GM12878 (cell line): ENCODE data around the gene P2RX1. TPM values are rescaled to one million over a fixed set of nuclear protein-coding genes. Genes with fewer than 3 reads are reported as not detected.

ENCODE experiments used
- ATAC-seq: fragments of 200-7000 bp; cut with Tn5 transposase; 3 replicates; pipeline ENCODE4 v1.9.1; 2020; ENCODE audit warnings: mild to moderate bottlenecking, moderate library complexity
- BruUV-seq: library from RNA; stranded (reverse); fragments of 400-500 nt; replicated peaks from 2 replicates; lab custom pipeline; 2021; lab: Mats Ljungman, UMichigan
- CTCF ChIA-PET: fragments of 300-600 bp; sonication (Branson Sonifier 250); formaldehyde crosslinking; extraction: SDS; loops from one replicate; lab custom pipeline; 2021; ENCODE audit warnings: inconsistent platforms; lab: Yijun Ruan, JAX
- POLR2A ChIA-PET: fragments of 350-600 bp; formaldehyde crosslinking; extraction: SDS; loops from one replicate; lab custom pipeline; 2021; ENCODE audit warnings: inconsistent platforms; lab: Charles Lee
- RAD21 ChIA-PET: fragments of 300-600 bp; sonication (Branson Sonifier 250); formaldehyde crosslinking; loops from one replicate; lab custom pipeline; 2023; ENCODE audit warnings: antibody characterized with exemption; ENCODE audit not compliant: unreplicated experiment; lab: Charles Lee
- SMC1A ChIA-PET: fragments of 300-600 bp; sonication (Branson Sonifier 250); formaldehyde crosslinking; loops from one replicate; lab custom pipeline; 2023; ENCODE audit not compliant: unreplicated experiment, uncharacterized antibody; lab: Charles Lee
- DNase-seq: peaks from one replicate; pipeline ENCODE4 v3.0.0-alpha.2; 2011; ENCODE audit warnings: low read depth, low spot score
- FAIRE-seq: peaks from 3 replicates; lab custom pipeline; 2011; peaks lifted over from hg19 to GRCh38; lab: Jason Lieb, UNC
- H2AFZ ChIP-seq: 2 replicates; pipeline ENCODE4 v1.6.0; 2011; ENCODE audit warnings: low read depth, low read length, control low read depth; ENCODE audit not compliant: control insufficient read depth
- H3K27ac ChIP-seq: 2 replicates; pipeline ENCODE4 v1.5.1; 2011; ENCODE audit warnings: control low read depth; ENCODE audit not compliant: control insufficient read depth, insufficient read depth
- H3K27me3 ChIP-seq, 2 experiments: replicated peaks in 1 of 2; 2 replicates each; pipeline versions ENCODE4 v1.6.0 to v1.6.1; 2011; ENCODE audit warnings: low read length in 1 of 2; ENCODE audit not compliant: control insufficient read depth in 2 of 2, insufficient read depth in 2 of 2
- H3K36me3 ChIP-seq, 2 experiments: 2 replicates each; pipeline ENCODE4 v1.5.1; 2011; ENCODE audit warnings: low read length in 1 of 2; ENCODE audit not compliant: control insufficient read depth in 2 of 2, insufficient read depth in 2 of 2
- H3K4me1 ChIP-seq: 2 replicates; pipeline ENCODE4 v1.6.1; 2011; ENCODE audit warnings: mild to moderate bottlenecking, low read length, moderate library complexity, mixed read lengths; ENCODE audit not compliant: control insufficient read depth, insufficient read depth
- H3K4me2 ChIP-seq: 2 replicates; pipeline ENCODE4 v1.6.0; 2011; ENCODE audit warnings: control low read depth; ENCODE audit not compliant: control insufficient read depth, insufficient read depth
- H3K4me3 ChIP-seq: fragments of 200-600 bp; sonication (generic); 2 replicates; pipeline ENCODE4 v1.5.1; 2016
- H3K79me2 ChIP-seq: 2 replicates; pipeline ENCODE4 v1.6.0; 2011; ENCODE audit warnings: low read length; ENCODE audit not compliant: control insufficient read depth, insufficient read depth
- H3K9ac ChIP-seq: 2 replicates; pipeline ENCODE4 v1.8.0; 2011; ENCODE audit warnings: low read length, control low read depth, mixed read lengths; ENCODE audit not compliant: control insufficient read depth, insufficient read depth
- H3K9me3 ChIP-seq: replicated peaks from 3 replicates; pipeline ENCODE4 v1.5.1; 2011; ENCODE audit warnings: mild to moderate bottlenecking, low read length; ENCODE audit not compliant: control insufficient read depth, insufficient read depth
- H4K20me1 ChIP-seq: 2 replicates; pipeline ENCODE4 v1.6.0; 2011; ENCODE audit not compliant: control insufficient read depth, insufficient read depth
- ASH2L ChIP-seq: fragments of 300-600, 200-600 bp; sonication (generic); IDR thresholded peaks from 2 replicates; pipeline ENCODE4 v1.6.1; 2017; ENCODE audit warnings: low read depth, mild to moderate bottlenecking, borderline replicate concordance
- BCL3 ChIP-seq: IDR thresholded peaks from 2 replicates; pipeline ENCODE4 v1.6.1; 2011; ENCODE audit warnings: borderline replicate concordance, low read depth, mild to moderate bottlenecking, moderate library complexity, low read length; ENCODE audit not compliant: insufficient read depth, poor library complexity, severe bottlenecking
- BCLAF1 ChIP-seq: fragments of 450-650 bp; IDR thresholded peaks from 2 replicates; pipeline ENCODE4 v1.6.1; 2017; ENCODE audit warnings: antibody characterized with exemption, mild to moderate bottlenecking, moderate library complexity
- ETV6 ChIP-seq, 2 experiments: fragments of 450-650 bp in 1 of 2; IDR thresholded peaks in 1 of 2; conservative IDR thresholded peaks in 1 of 2; 2 replicates each; pipeline ENCODE4 v1.6.1; 2014; ENCODE audit warnings: antibody characterized with exemption in 1 of 2, borderline replicate concordance in 1 of 2, low read depth in 1 of 2, mild to moderate bottlenecking in 1 of 2, moderate library complexity in 1 of 2
- EZH2 ChIP-seq: IDR thresholded peaks from 2 replicates; pipeline ENCODE4 v1.6.1; 2012; ENCODE audit warnings: low read depth, mild to moderate bottlenecking, control low read depth, inconsistent platforms, low read length, borderline replicate concordance; ENCODE audit not compliant: control insufficient read depth
- IKZF1 ChIP-seq: fragments of 450-650 bp; conservative IDR thresholded peaks from 2 replicates; pipeline ENCODE4 v1.6.1; 2017; ENCODE audit warnings: antibody characterized with exemption, mild to moderate bottlenecking
- IRF5 ChIP-seq: fragments of 450-650 bp; IDR thresholded peaks from 2 replicates; pipeline ENCODE4 v1.6.1; 2017; ENCODE audit warnings: borderline replicate concordance
- KAT2A ChIP-seq: conservative IDR thresholded peaks from 2 replicates; pipeline ENCODE4 v1.6.1; 2011; ENCODE audit warnings: low read depth, low read length; ENCODE audit not compliant: control insufficient read depth
- LARP7 ChIP-seq: fragments of 450-650 bp; IDR thresholded peaks from 2 replicates; pipeline ENCODE4 v1.6.1; 2017; ENCODE audit warnings: mild to moderate bottlenecking
- NFXL1 ChIP-seq: fragments of 450-650 bp; IDR thresholded peaks from 2 replicates; pipeline ENCODE4 v1.6.1; 2017; ENCODE audit warnings: antibody characterized with exemption, mild to moderate bottlenecking, borderline replicate concordance
- NR2C1 ChIP-seq: fragments of 450-650 bp; IDR thresholded peaks from 2 replicates; pipeline ENCODE4 v1.6.1; 2017; ENCODE audit warnings: antibody characterized with exemption, mild to moderate bottlenecking, moderate library complexity
- POLR2AphosphoS5 ChIP-seq: IDR thresholded peaks from 2 replicates; pipeline ENCODE4 v1.6.1; 2011; ENCODE audit warnings: mild to moderate bottlenecking, low read length, inconsistent platforms
- SIN3A ChIP-seq: IDR thresholded peaks from 2 replicates; pipeline ENCODE4 v1.6.1; 2012; ENCODE audit warnings: low read depth, low read length, improper control_type of control experiment
- SMAD1 ChIP-seq: fragments of 450-650 bp; IDR thresholded peaks from 2 replicates; pipeline ENCODE4 v1.6.1; 2018; ENCODE audit warnings: mild to moderate bottlenecking, low read depth; ENCODE audit not compliant: partially characterized antibody
- SMC3 ChIP-seq: IDR thresholded peaks from 2 replicates; pipeline ENCODE4 v1.6.1; 2011; ENCODE audit warnings: low read length, improper control_type of control experiment, borderline replicate concordance
- SUPT20H ChIP-seq: IDR thresholded peaks from 2 replicates; pipeline ENCODE4 v1.6.1; 2011; ENCODE audit warnings: low read depth, mild to moderate bottlenecking, low read length, moderate library complexity, borderline replicate concordance; ENCODE audit not compliant: control insufficient read depth
- ZNF622 ChIP-seq: fragments of 450-650 bp; IDR thresholded peaks from 2 replicates; pipeline ENCODE4 v1.6.1; 2017; ENCODE audit warnings: mild to moderate bottlenecking, inconsistent platforms
- WGBS: methylation state at CpG from one replicate; pipeline ENCODE4 v1.1.6; 2016; ENCODE audit warnings: low lambda C conversion rate; ENCODE audit not compliant: insufficient replicate concordance, insufficient coverage; ENCODE audit errors: missing lambda C conversion rate; 5-methylcytosine and 5-hydroxymethylcytosine counted together
- in situ Hi-C: fragments of 300-500 bp; cut with MboI; formaldehyde crosslinking; loops from 9 replicates; pipeline ENCODE4 v1.14.3; 2018; ENCODE audit warnings: mixed read lengths
- intact Hi-C: fragments of 100-400 bp; cut with micrococcal nuclease; formaldehyde crosslinking; loops from one replicate; pipeline ENCODE4 v1.14.2; 2022; ENCODE audit not compliant: unreplicated experiment
- polyA plus RNA-seq, 11 experiments: library from polyadenylated mRNA; depleted of rRNA in 4 of 11; unstranded in 6 of 11; stranded (reverse) in 5 of 11; fragments of >200 nt; fragmentation: Nextera tagmentation in 4 of 11; fragmentation: Illumina TruSeq in 1 of 11; extraction: Ambion mirVana in 4 of 11; extraction: Trizol in 1 of 11; gene quantifications; 1 replicate in 1 of 11; 2 replicates in 10 of 11; pipeline versions ENCODE4 v1.2.1 to v1.2.3, GENCODE V29; 2011 to 2016; ENCODE audit warnings: inconsistent platforms in 2 of 11, missing spikeins in 2 of 11, low read depth in 1 of 11
- total RNA-seq, 4 experiments: library from RNA; depleted of rRNA in 3 of 4; stranded (reverse); fragments of >200 nt in 3 of 4; fragmentation: Illumina TruSeq in 1 of 4; extraction: Trizol in 1 of 4; gene quantifications; 2 replicates each; pipeline versions ENCODE4 v1.2.1 to v1.2.3, GENCODE V29; 2013 to 2021

The P2RX1 gene
- total and polyA plus RNA-seq, 10 of the 15 experiments (the other 5 are each of a cell fraction or from before 2014, with no cell fraction given), result 0.12 to 6.2 (median 3.4) TPM

- H3K9ac ChIP-seq, result no peak overlapping the region
- ChIA-PET SMC1A (interaction anchor here (1.5 to 1.9 kb wide), 2 partner anchors 11 to 13 kb away, joined by 4 to 7 read pairs; no protein-coding TSS in a partner anchor), POLR2A (interaction anchor here (1.9 kb wide), 1 partner anchor 10 kb away, joined by 5 read pairs; no protein-coding TSS in a partner anchor), RAD21 (no interaction called here), CTCF (interaction anchor here (1.0 to 1.6 kb wide), 2 partner anchors 8 to 11 kb away, joined by 3 to 7 read pairs; no protein-coding TSS in a partner anchor)
- DNase-seq, result no peak
- no peaks in the 10 kb centered on the region for H3K9me3 ChIP-seq
- in situ Hi-C loops (no loop called here), intact Hi-C loops (no loop called here)
- WGBS, result 46% methylated on average over 25 of the region's 25 CpGs
- H4K20me1 ChIP-seq, result no peaks in the 10 kb centered on the region
- no peak overlapping the region for H3K27ac ChIP-seq
- H3K4me2 ChIP-seq, result no peak overlapping the region
- FAIRE-seq, result no peak
- no peak for TF ChIP-seq SMC3
- no peak for TF ChIP-seq SIN3A
- no peak for TF ChIP-seq EZH2
- TF ChIP-seq ASH2L, result no peak
- no peak for TF ChIP-seq LARP7
- TF ChIP-seq POLR2AphosphoS5, result no peak
- no peak for TF ChIP-seq ZNF622
- TF ChIP-seq BCLAF1, result no peak
- no peak for TF ChIP-seq IKZF1
- TF ChIP-seq BCL3, result no peak
- no peak for TF ChIP-seq NR2C1
- no peak for TF ChIP-seq KAT2A
- no peak for TF ChIP-seq IRF5
- no peak for TF ChIP-seq SUPT20H
- TF ChIP-seq ETV6 (conservative IDR thresholded peaks at IDR 0.05 in 1 of 2, IDR thresholded peaks at IDR 0.05 in 1 of 2; ENCODE audit: borderline replicate concordance in 1 of 2, low read depth in 1 of 2), result no peak
- no peak for TF ChIP-seq SMAD1
- no peak for TF ChIP-seq NFXL1
- no TSS peak for BruUV-seq
- no peaks in the 10 kb centered on the region for H3K79me2 ChIP-seq
- no peak overlapping the region for H2AFZ ChIP-seq
- H3K36me3 ChIP-seq, result no peaks in the 10 kb centered on the region
- peaks cover 5% of the 10 kb centered on the region for H3K4me1 ChIP-seq
- no peaks in the 10 kb centered on the region; a peak in 1 of 4 replicates for H3K27me3 ChIP-seq
- no peak overlapping the region for H3K4me3 ChIP-seq
- no peak for ATAC-seq
Measured at GRCh38 chr17:3903051-3903825, 13.0 kb downstream of the P2RX1 start.
